Measurements from ENCODE around the gene KAT5.
"Not testable (repeated sequence)": the region's sequence is repeated elsewhere in the genome, so short reads cannot be mapped to it uniquely, and the experiment has no call there.

Gene KAT5

GRCh38 chr11:65685981-65686380, 26.1 kb upstream of the KAT5 start:
- H3K79me2 ChIP-seq (ENCODE audit: control insufficient read depth, low read length): no peaks in the 10 kb centered on the region
- H3K27me3 ChIP-seq (ENCODE audit: control insufficient read depth, low read length): peaks cover 16% of the 10 kb centered on the region

GRCh38 chr11:65691847-65692246, 20.2 kb upstream of the KAT5 start:
- not testable (repeated sequence) for H3K9me3 ChIP-seq (ENCODE audit: control insufficient read depth, insufficient read depth, low read length); H3K36me3 ChIP-seq (ENCODE audit: control insufficient read depth, low read length); H3K9me2 ChIP-seq (replicated peaks; ENCODE audit: control insufficient read depth, low read length); H3K27me3 ChIP-seq (ENCODE audit: control insufficient read depth, low read length); H3K4me2 ChIP-seq (ENCODE audit: low read length); H3K4me1 ChIP-seq (ENCODE audit: control insufficient read depth, low read length); H4K20me1 ChIP-seq (ENCODE audit: control insufficient read depth, insufficient read depth, low read depth, low read length); H3K27ac ChIP-seq (ENCODE audit: low read depth, low read length); H3K4me3 ChIP-seq (ENCODE audit: low read length); H3K79me2 ChIP-seq (ENCODE audit: control insufficient read depth, low read length); H3F3A ChIP-seq (ENCODE audit: control insufficient read depth, insufficient read depth)

More at GRCh38 chr11:65685981-65686380, 26.1 kb upstream of the KAT5 start:
- Histone ChIP-seq H3K9me2 (replicated peaks; ENCODE audit: control insufficient read depth, low read length) (no peaks in the 10 kb centered on the region), H3K27ac (ENCODE audit: low read depth, low read length) (no peak overlapping the region), H3K4me3 (ENCODE audit: low read length) (no peak overlapping the region), H4K20me1 (ENCODE audit: control insufficient read depth, insufficient read depth, low read depth, low read length) (no peaks in the 10 kb centered on the region), H3K36me3 (ENCODE audit: control insufficient read depth, low read length) (no peaks in the 10 kb centered on the region), H3F3A (ENCODE audit: control insufficient read depth, insufficient read depth) (no peaks in the 10 kb centered on the region), H3K9me3 (ENCODE audit: control insufficient read depth, insufficient read depth, low read length) (no peaks in the 10 kb centered on the region), H3K4me1 (ENCODE audit: control insufficient read depth, low read length) (no peaks in the 10 kb centered on the region), H3K4me2 (ENCODE audit: low read length) (no peak overlapping the region)
- no peak for TF ChIP-seq EZH2phosphoT487 (IDR thresholded peaks at IDR 0.05; ENCODE audit: borderline replicate concordance, low read length)
- TF ChIP-seq CTCF (IDR thresholded peaks at IDR 0.05; ENCODE audit: low read depth, low read length, poor library complexity, severe bottlenecking): no peak

- Histone ChIP-seq H3K36me3 (ENCODE audit: control insufficient read depth, low read length) (no peaks in the 10 kb centered on the region), H3K79me2 (ENCODE audit: control insufficient read depth, low read length) (no peaks in the 10 kb centered on the region), H3K9me2 (replicated peaks; ENCODE audit: control insufficient read depth, low read length) (no peaks in the 10 kb centered on the region), H3K27ac (ENCODE audit: low read depth, low read length) (no peak overlapping the region), H3K9me3 (ENCODE audit: control insufficient read depth, insufficient read depth, low read length) (no peaks in the 10 kb centered on the region), H3K27me3 (ENCODE audit: control insufficient read depth, low read length) (no peaks in the 10 kb centered on the region), H3K4me1 (ENCODE audit: control insufficient read depth, low read length) (no peaks in the 10 kb centered on the region), H3K4me3 (ENCODE audit: low read length) (no peak overlapping the region), H3F3A (ENCODE audit: control insufficient read depth, insufficient read depth) (no peaks in the 10 kb centered on the region), H4K20me1 (ENCODE audit: control insufficient read depth, insufficient read depth, low read depth, low read length) (no peaks in the 10 kb centered on the region), H3K4me2 (ENCODE audit: low read length) (no peak overlapping the region)
- TF ChIP-seq CTCF (IDR thresholded peaks at IDR 0.05; ENCODE audit: low read depth, low read length, poor library complexity, severe bottlenecking) (no peak), EZH2phosphoT487 (IDR thresholded peaks at IDR 0.05; ENCODE audit: borderline replicate concordance, low read length) (no peak)
Measured at GRCh38 chr11:65692367-65692766, 19.7 kb upstream of the KAT5 start.

DNA sequence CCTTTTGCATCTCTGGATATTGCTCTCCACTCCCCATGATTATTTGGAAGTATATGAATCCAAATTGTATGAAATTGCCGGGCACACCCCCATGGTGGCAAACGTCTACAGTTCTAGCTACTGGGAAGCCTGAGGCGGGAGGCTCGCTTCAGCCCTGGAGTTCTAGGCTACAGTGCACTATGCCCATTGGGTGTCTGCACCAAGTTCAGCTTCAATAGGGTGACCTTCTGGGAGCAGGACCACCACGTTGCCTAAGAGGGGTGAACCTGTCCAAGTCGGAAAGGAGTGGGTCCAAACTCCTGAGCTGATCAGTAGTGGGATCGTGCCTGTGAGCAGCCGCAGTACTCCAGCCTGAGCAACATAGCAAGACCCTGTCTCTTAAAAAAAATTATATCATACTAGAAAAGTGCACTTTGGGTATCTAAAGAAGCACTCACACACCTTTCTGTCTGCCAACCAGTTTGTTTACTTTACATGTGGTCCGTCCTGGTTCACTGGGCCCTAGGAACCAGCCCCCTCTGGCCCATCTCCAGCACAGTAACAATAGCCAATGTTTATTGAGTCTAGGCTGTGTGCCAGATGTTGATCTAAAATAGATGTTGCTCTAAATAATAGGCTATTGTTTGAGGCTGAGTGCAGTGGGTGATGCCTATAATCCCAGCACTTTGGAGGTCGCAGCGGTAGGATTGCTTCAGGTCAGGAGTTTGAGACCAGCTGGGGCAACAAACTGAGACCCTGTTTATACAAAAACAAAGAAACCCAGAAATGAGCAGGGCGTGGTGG, 16.4 kb upstream of the KAT5 start:
- no peaks in the 10 kb centered on the region for H3K79me2 ChIP-seq (ENCODE audit: control insufficient read depth, low read length)
- TF ChIP-seq EZH2phosphoT487 (IDR thresholded peaks at IDR 0.05; ENCODE audit: borderline replicate concordance, low read length): no peak
- TF ChIP-seq CTCF (IDR thresholded peaks at IDR 0.05; ENCODE audit: low read depth, low read length, poor library complexity, severe bottlenecking): no peak

More for the DNA sequence above, 16.4 kb upstream of the KAT5 start:
- Histone ChIP-seq H3K27ac (ENCODE audit: low read depth, low read length) (no peak overlapping the region), H3K4me2 (ENCODE audit: low read length) (no peak overlapping the region), H3K4me1 (ENCODE audit: control insufficient read depth, low read length) (peaks cover 7% of the 10 kb centered on the region), H3K36me3 (ENCODE audit: control insufficient read depth, low read length) (no peaks in the 10 kb centered on the region), H3F3A (ENCODE audit: control insufficient read depth, insufficient read depth) (no peaks in the 10 kb centered on the region), H3K9me2 (replicated peaks; ENCODE audit: control insufficient read depth, low read length) (no peaks in the 10 kb centered on the region), H3K4me3 (ENCODE audit: low read length) (no peak overlapping the region), H3K9me3 (ENCODE audit: control insufficient read depth, insufficient read depth, low read length) (no peaks in the 10 kb centered on the region), H4K20me1 (ENCODE audit: control insufficient read depth, insufficient read depth, low read depth, low read length) (no peaks in the 10 kb centered on the region), H3K27me3 (ENCODE audit: control insufficient read depth, low read length) (peaks cover 8% of the 10 kb centered on the region)
